Measurements from ENCODE around the gene TRIO. TPM values are rescaled to one million over a fixed set of nuclear protein-coding genes. Genes with fewer than 3 reads are reported as not detected.

The TRIO gene
- total RNA-seq, 1 experiment from 2014 or later = 211 TPM

DNA sequence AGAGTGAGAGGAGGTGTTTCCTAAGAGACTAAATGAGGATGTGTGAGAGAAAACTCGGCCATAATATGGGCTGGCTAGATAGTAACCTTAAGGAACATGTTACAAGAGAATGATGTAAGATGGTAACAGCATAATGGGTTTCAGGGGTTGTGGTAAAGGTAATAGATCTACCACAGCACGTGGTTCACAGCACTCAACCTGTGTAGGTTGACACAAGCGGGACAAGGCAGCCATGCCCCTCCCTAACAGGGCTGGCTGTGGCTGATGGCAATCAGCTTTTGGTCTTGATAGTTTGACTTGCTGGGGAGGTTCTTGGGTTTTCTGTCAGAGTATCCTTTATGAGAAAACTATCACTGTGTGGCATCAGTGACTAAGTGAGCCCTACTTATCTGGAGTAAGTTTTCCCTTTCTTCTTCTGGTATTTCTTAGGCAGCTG, 138.6 kb downstream of the TRIO start:
- CTCF ChIA-PET = no interaction called here
- POLR2A ChIA-PET (ENCODE audit: unreplicated experiment) = no interaction called here
- peaks cover 12% of the 10 kb centered on the region for H4K20me1 ChIP-seq (ENCODE audit: low read length)
- H3K27ac ChIP-seq (ENCODE audit: low read length) = no peak overlapping the region
- peaks cover 97% of the 10 kb centered on the region for H3K79me2 ChIP-seq (ENCODE audit: low read length)
- no peaks in the 10 kb centered on the region for H3K27me3 ChIP-seq (ENCODE audit: low read length)
- no peak overlapping the region for H3K9ac ChIP-seq (ENCODE audit: low read length)
- no peaks in the 10 kb centered on the region for H3K4me1 ChIP-seq (ENCODE audit: insufficient read depth, low read length)
- no peak for ATAC-seq
- no peak overlapping the region for H2AFZ ChIP-seq (ENCODE audit: low read length)
- no peak for DNase-seq
- no peak overlapping the region for H3K4me3 ChIP-seq (ENCODE audit: low read length)
- no peaks in the 10 kb centered on the region for H3K9me3 ChIP-seq (ENCODE audit: low read length)
- intact Hi-C loops (cut with micrococcal nuclease) = no loop called here
- no TSS peak for BruUV-seq (replicated peaks)
- TF ChIP-seq, protein P1, sequence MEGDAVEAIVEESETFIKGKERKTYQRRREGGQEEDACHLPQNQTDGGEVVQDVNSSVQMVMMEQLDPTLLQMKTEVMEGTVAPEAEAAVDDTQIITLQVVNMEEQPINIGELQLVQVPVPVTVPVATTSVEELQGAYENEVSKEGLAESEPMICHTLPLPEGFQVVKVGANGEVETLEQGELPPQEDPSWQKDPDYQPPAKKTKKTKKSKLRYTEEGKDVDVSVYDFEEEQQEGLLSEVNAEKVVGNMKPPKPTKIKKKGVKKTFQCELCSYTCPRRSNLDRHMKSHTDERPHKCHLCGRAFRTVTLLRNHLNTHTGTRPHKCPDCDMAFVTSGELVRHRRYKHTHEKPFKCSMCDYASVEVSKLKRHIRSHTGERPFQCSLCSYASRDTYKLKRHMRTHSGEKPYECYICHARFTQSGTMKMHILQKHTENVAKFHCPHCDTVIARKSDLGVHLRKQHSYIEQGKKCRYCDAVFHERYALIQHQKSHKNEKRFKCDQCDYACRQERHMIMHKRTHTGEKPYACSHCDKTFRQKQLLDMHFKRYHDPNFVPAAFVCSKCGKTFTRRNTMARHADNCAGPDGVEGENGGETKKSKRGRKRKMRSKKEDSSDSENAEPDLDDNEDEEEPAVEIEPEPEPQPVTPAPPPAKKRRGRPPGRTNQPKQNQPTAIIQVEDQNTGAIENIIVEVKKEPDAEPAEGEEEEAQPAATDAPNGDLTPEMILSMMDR (conservative IDR thresholded peaks at IDR 0.05; ENCODE audit: low read depth, low read length) = no peak
- TF ChIP-seq EZH2 (IDR thresholded peaks at IDR 0.05; ENCODE audit: low read length, unreplicated experiment) (no peak), EZH2phosphoT487 (IDR thresholded peaks at IDR 0.05; ENCODE audit: borderline replicate concordance, low read length) (no peak)
- H3K9me2 ChIP-seq (replicated peaks; ENCODE audit: low read length) = no peaks in the 10 kb centered on the region
- no peak overlapping the region for H3K4me2 ChIP-seq (ENCODE audit: low read length)
- H3K36me3 ChIP-seq (ENCODE audit: low read depth, low read length) = peaks cover 51% of the 10 kb centered on the region
- H3F3A ChIP-seq (ENCODE audit: low read length, unreplicated experiment) = no peaks in the 10 kb centered on the region

DNA sequence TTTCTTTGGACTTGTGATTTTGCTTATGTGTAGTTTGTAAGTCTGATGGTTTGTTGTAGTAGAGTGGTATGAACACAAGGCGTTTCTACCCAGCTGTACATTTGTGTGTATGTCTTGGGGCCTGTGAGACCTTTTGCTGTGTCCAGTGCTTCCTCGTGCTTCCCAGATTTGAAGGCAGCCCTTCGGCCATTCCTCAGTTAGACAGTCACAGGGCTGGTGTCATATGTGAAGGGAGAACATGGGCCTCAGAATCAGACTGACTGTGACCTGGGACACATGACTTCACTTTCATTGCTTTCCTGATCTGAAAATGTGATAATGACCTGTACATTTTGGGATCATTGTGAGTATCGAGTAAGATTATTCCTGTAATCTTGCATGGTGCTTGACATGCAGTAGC, 140.0 kb downstream of the TRIO start:
- Histone ChIP-seq H3K9me3 (ENCODE audit: low read length) (no peaks in the 10 kb centered on the region), H3F3A (ENCODE audit: low read length, unreplicated experiment) (no peaks in the 10 kb centered on the region), H2AFZ (ENCODE audit: low read length) (no peak overlapping the region), H3K9ac (ENCODE audit: low read length) (no peak overlapping the region), H3K4me1 (ENCODE audit: insufficient read depth, low read length) (no peaks in the 10 kb centered on the region), H3K4me2 (ENCODE audit: low read length) (no peak overlapping the region), H3K9me2 (replicated peaks; ENCODE audit: low read length) (no peaks in the 10 kb centered on the region), H3K27ac (ENCODE audit: low read length) (no peak overlapping the region), H3K4me3 (ENCODE audit: low read length) (no peak overlapping the region), H3K79me2 (ENCODE audit: low read length) (peaks cover 96% of the 10 kb centered on the region), H3K27me3 (ENCODE audit: low read length) (no peaks in the 10 kb centered on the region), H3K36me3 (ENCODE audit: low read depth, low read length) (peaks cover 63% of the 10 kb centered on the region), H4K20me1 (ENCODE audit: low read length) (peaks cover 12% of the 10 kb centered on the region)
- POLR2A ChIA-PET (ENCODE audit: unreplicated experiment) = no interaction called here
- CTCF ChIA-PET = interaction anchor here (0.6 kb wide), 1 partner anchor 299 kb away, joined by 3 read pairs; no protein-coding TSS in a partner anchor
- DNase-seq (no peak), ATAC-seq (no peak)
- BruUV-seq (replicated peaks) = no TSS peak
- intact Hi-C loops (cut with micrococcal nuclease) = no loop called here
- TF ChIP-seq EZH2 (IDR thresholded peaks at IDR 0.05; ENCODE audit: low read length, unreplicated experiment) = no peak
- TF ChIP-seq EZH2phosphoT487 (IDR thresholded peaks at IDR 0.05; ENCODE audit: borderline replicate concordance, low read length) = no peak
- TF ChIP-seq, protein P1 (conservative IDR thresholded peaks at IDR 0.05; ENCODE audit: low read depth, low read length) = no peak

DNA sequence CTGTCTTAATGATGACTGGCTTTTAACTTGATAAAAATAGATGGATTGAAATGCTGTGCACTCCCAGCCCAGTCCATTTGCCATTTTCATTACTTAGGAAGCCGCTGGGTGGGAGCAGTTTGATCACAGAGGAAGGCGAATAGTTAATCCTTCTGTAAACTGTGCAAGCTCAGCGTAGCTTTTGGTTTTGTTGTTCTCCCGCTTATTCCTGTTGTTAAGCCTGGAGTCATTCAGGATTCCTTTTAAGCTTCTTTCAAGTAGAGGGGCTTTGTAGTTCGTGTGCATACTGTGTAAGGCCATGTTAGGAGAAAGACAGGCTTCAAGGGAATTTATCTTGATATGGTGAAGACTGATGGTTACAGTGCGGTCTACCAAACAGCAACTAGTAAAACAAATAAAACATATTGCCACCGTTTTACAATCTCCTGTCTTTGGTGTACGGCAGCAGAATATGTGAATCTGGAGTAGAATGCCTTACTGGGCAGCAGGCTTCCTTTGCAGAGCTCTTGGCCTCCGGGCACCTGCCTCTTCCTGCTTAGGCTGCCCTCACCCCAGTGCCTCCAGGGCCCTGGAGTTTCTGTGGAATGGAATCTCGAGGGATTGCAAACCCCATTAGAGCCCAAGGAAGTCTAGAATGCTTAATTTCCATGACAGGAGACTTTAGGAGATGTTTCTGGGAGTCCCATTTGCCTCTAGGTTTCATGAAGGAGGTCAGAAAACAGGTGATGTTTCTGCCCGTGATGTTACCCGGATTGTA, 141.4 kb downstream of the TRIO start:
- Histone ChIP-seq H3K9ac (ENCODE audit: low read length) (no peak overlapping the region), H3K4me3 (ENCODE audit: low read length) (no peak overlapping the region), H3K27ac (ENCODE audit: low read length) (no peak overlapping the region), H4K20me1 (ENCODE audit: low read length) (peaks cover 12% of the 10 kb centered on the region), H3K4me1 (ENCODE audit: insufficient read depth, low read length) (no peaks in the 10 kb centered on the region), H3K9me2 (replicated peaks; ENCODE audit: low read length) (no peaks in the 10 kb centered on the region), H3K4me2 (ENCODE audit: low read length) (no peak overlapping the region), H3K36me3 (ENCODE audit: low read depth, low read length) (peaks cover 60% of the 10 kb centered on the region), H3K27me3 (ENCODE audit: low read length) (no peaks in the 10 kb centered on the region), H3K9me3 (ENCODE audit: low read length) (no peaks in the 10 kb centered on the region), H3F3A (ENCODE audit: low read length, unreplicated experiment) (no peaks in the 10 kb centered on the region), H3K79me2 (ENCODE audit: low read length) (peaks cover 85% of the 10 kb centered on the region), H2AFZ (ENCODE audit: low read length) (no peak overlapping the region)
- DNase-seq (no peak), ATAC-seq (no peak)
- no TSS peak for BruUV-seq (replicated peaks)
- POLR2A ChIA-PET (ENCODE audit: unreplicated experiment) = no interaction called here
- CTCF ChIA-PET = no interaction called here
- intact Hi-C loops (cut with micrococcal nuclease) = no loop called here
- no peak for TF ChIP-seq EZH2phosphoT487 (IDR thresholded peaks at IDR 0.05; ENCODE audit: borderline replicate concordance, low read length)
- no peak for TF ChIP-seq EZH2 (IDR thresholded peaks at IDR 0.05; ENCODE audit: low read length, unreplicated experiment)
- TF ChIP-seq, protein P1 (conservative IDR thresholded peaks at IDR 0.05; ENCODE audit: low read depth, low read length) = no peak
